ENCODE data around the gene TDRD9. TPM values are rescaled to one million over a fixed set of nuclear protein-coding genes. Genes with fewer than 3 reads are reported as not detected.
"Not testable (repeated sequence)": the region's sequence is repeated elsewhere in the genome, so short reads cannot be mapped to it uniquely, and the experiment has no call there.

The TDRD9 gene
- total RNA-seq, 1 donor = 2.5 TPM

DNA sequence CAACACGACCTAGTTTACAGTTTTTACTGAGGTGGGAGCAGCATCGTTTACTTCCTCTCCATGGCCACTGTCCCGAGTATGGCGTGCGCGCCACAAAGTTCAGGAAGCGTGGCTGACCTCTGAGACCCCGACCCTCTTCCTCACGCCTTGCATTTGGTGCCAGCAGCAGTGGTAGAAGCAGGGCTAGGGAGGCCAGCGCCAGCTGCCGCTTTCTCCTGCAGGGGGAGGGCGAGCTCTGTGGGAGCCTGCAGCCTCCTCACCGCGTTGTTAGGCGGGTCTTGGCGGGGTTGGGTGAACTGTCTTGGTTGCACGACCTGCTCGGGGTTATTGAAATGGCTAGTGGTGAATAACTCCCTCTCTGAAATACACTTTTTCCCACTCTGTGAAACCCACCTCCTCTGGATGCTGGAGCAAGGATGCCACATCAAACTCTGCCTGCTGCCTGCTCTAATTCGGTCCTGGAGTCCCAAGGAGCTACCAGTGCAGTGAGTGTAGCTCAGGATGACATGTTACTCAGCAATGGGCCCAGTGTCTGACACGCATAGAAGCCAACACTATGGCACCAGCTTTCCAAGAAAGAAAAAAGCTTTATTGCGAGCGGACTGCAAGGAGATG is 22.3 kb upstream of the TDRD9 start:
- no peaks in the 10 kb centered on the region for H3K9me3 ChIP-seq (ENCODE audit: low read depth, low read length)
- H3K27me3 ChIP-seq (ENCODE audit: insufficient read depth, low read length) = no peaks in the 10 kb centered on the region
- H3K4me3 ChIP-seq (ENCODE audit: low read length) = no peak overlapping the region
- peaks cover 14% of the 10 kb centered on the region for H3K4me1 ChIP-seq (ENCODE audit: insufficient read depth, low read length)

DNA sequence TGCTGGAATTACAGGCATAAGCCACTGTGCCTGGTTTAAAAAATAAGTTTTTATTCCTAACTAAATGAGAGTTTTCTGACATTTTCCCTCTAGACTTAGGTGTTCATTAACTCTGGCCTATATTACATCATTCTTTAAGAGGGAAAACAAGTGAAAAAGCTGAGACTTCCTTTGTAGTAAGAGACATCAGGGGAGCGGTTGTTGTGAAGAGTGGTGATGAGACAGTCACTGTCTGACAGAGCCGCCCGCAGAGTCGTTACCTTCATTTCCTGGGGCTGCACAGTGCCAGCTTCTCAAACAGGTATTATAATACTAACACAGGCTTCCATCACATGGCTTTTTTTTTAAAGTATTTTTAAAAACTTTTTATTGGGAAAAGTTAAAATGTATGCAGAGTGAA is 19.7 kb upstream of the TDRD9 start:
- H3K4me3 ChIP-seq (ENCODE audit: low read length) = no peak overlapping the region
- no peaks in the 10 kb centered on the region for H3K27me3 ChIP-seq (ENCODE audit: insufficient read depth, low read length)
- no peaks in the 10 kb centered on the region for H3K9me3 ChIP-seq (ENCODE audit: low read depth, low read length)
- H3K4me1 ChIP-seq (ENCODE audit: insufficient read depth, low read length) = peaks cover 14% of the 10 kb centered on the region

DNA sequence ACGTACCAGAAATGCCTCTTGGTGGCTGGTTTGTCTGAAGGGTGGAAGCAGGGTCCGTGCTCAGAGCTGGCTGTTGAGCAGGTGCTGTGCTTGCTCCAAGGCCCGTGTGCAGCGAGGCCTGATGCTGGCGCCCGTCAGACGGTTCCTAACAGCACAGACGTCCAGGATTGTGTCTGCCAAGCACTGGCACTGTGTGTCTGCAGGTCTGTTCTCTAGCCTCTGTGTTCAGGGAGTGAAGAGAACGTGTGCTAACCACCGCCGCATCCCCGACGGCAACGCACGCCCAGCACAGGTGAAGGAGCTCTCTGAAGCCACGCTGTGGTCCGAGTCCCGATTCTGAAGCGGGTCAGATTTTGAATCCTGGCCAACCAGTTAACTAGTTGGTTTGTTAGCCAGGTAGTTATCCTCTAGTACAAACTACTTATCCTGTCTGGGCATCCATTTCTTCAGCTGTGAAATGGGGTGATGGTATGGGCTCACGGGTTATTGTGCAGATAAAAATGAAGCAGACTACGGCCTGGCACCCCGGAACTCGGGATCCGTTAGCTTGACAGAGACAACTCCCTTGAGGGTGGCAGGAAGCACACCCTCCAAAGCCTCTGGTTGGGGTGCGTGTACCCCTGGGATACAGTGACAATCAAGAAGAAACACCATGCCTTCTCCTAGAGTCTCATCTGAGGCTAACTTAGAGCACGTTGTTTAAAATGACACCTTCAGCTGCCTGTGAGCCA is 18.6 kb upstream of the TDRD9 start:
- H3K4me3 ChIP-seq (ENCODE audit: low read length) = no peak overlapping the region
- H3K27me3 ChIP-seq (ENCODE audit: insufficient read depth, low read length) = no peaks in the 10 kb centered on the region
- peaks cover 14% of the 10 kb centered on the region for H3K4me1 ChIP-seq (ENCODE audit: insufficient read depth, low read length)
- no peaks in the 10 kb centered on the region for H3K9me3 ChIP-seq (ENCODE audit: low read depth, low read length)

DNA sequence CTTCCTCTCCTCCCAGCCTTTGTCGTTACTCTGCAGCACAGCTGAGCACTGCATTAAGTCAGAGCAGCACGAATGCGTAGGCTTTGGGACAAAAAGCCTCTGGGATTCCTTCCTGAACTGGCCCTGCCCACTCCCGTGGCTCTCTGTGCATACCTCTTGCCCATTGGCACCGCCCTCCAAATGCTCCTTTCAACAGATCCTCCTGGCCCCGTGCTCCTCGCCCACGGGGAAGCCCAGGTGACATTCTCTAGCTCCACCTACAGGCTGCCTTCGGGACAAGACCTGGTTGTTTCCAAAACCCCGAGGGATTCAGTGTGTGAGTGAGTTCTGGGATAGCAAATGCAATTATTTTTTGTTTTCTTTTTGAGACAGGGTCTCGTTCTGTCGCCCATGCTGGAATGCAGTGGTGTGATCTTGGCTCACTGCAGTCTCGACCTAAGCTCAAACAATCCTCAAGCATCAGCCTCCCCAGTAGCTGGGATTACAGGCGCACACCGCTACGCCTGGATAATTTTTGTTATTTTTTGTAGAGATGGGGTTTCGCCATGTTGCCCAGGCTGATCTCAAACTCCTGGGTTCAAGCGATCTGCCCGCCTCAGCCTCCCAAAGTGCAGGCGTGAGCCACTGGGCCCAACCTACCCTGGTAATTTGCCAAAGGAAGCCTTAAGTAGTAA is 17.9 kb upstream of the TDRD9 start:
- Histone ChIP-seq H3K4me1 (ENCODE audit: insufficient read depth, low read length) (peaks cover 14% of the 10 kb centered on the region), H3K9me3 (ENCODE audit: low read depth, low read length) (no peaks in the 10 kb centered on the region), H3K4me3 (ENCODE audit: low read length) (no peak overlapping the region), H3K27me3 (ENCODE audit: insufficient read depth, low read length) (no peaks in the 10 kb centered on the region)

DNA sequence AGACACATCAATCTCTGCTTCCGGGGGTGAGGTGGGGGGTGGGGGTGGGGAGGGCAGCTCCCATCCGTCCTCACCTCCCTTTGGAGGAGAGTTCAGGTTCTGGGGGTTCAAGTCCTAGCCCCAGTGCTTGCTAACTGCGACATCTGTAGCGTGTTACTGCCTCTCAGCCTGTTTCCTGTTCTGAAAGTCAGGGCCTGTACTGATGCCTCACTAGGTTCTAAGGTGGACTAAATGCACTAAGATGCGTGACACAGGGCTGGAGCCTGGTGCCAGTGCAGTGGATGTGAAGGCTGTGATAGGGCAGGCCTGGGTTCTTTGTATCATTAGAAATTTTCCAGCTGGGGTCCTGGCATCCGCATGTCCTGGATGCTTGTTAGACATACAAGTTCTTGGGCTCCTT is 17.3 kb upstream of the TDRD9 start:
- H3K9me3 ChIP-seq (ENCODE audit: low read depth, low read length) = no peaks in the 10 kb centered on the region
- H3K27me3 ChIP-seq (ENCODE audit: insufficient read depth, low read length) = no peaks in the 10 kb centered on the region
- no peak overlapping the region for H3K4me3 ChIP-seq (ENCODE audit: low read length)
- peaks cover 11% of the 10 kb centered on the region for H3K4me1 ChIP-seq (ENCODE audit: insufficient read depth, low read length)

DNA sequence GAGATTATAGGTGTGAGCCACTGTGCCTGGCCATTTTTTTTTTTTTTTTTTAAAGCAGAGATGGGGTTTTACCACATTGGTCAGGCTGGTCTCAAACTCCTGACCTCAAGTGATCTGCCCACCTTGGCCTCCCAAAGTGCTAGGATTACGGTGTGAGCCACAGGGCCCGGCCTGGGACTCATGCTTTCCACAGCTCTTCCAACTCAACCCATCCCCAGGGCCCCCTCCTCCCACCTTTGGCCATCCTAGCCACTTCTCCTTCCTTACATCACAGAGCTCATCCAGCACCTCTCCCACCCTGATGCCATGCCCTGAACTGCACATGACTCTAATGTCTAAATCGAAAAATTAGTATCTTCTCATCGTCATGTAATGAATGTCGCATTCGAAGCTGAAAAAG is 12.6 kb upstream of the TDRD9 start:
- H3K4me1 ChIP-seq (ENCODE audit: insufficient read depth, low read length) = peaks cover 19% of the 10 kb centered on the region
- H3K9me3 ChIP-seq (ENCODE audit: low read depth, low read length) = no peaks in the 10 kb centered on the region
- no peaks in the 10 kb centered on the region for H3K27me3 ChIP-seq (ENCODE audit: insufficient read depth, low read length)
- no peak overlapping the region for H3K4me3 ChIP-seq (ENCODE audit: low read length)

DNA sequence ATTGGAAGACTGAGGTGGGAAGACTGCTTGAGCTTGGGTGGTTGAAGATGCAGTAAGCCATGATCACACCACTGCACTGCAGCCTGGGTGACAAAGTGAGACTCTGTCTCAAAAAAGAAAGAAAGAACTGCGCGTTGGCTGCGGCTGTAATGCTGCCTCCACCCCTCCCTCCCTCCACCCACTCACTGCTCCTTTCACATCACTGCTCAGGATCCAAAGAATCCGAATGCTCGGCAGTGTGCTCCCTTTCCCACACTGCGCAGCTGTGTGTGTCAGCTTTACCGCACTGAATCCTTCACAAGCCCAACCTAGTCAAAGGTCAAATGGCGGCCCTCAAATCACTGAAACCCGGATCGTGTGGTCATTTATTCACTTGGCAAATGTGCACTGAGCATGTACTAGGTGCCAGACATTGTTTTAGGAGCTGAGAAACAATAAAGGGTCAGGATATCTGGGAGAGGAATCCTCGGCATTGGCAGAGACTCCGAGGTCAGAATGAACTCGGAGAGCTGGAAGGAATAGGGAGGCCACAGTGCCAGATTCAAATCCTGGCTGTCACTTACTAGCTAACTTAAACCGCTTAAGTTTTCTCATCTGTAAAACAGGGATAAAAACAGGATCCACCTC is 11.5 kb upstream of the TDRD9 start:
- Histone ChIP-seq H3K9me3 (ENCODE audit: low read depth, low read length) (no peaks in the 10 kb centered on the region), H3K4me1 (ENCODE audit: insufficient read depth, low read length) (peaks cover 25% of the 10 kb centered on the region), H3K4me3 (ENCODE audit: low read length) (no peak overlapping the region), H3K27me3 (ENCODE audit: insufficient read depth, low read length) (no peaks in the 10 kb centered on the region)

DNA sequence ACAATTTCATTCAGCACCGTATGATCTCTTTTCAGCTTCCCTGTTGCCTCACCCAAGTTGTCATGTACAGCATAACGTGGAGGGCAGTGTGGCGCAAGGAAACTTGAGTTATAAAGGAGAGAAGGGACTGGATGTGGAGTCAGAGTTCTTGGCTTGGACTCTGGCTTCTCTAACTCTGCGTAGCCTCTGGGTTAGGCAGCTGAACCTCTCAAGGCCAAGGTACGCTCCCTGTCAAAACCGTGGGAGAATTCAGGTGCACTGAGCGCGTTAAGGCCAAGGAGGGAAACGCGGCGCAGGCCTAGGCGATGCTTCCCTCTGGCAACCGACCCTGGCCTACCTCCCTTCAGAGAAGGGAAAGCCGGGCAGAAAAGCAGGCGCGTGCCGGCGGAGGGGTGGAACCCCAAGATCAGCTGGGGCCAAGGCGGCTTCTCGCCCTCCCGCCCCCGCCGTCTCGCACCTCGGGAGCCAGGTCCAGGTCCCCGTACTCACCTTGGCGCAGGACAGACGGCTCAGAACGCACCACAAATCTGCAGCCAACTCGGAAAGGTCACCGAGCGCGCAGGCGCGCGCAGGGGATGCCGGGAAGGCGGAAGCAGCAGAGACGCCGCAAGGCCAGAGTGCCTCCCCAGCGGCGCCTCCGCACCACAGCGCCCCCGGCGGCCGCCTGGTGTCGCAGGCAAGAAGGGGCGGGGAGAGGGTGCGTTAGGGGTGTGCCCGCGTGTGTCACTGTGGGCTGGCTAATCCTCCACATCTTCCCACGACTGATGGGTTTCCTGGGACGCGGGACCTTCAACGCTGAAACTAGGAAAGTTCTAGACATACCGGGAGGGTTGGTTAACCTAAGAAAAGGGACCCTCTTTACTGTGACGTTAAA is 7.0 kb upstream of the TDRD9 start:
- Histone ChIP-seq H3K4me1 (ENCODE audit: insufficient read depth, low read length) (peaks cover 33% of the 10 kb centered on the region), H3K27me3 (ENCODE audit: insufficient read depth, low read length) (no peaks in the 10 kb centered on the region), H3K9me3 (ENCODE audit: low read depth, low read length) (no peaks in the 10 kb centered on the region), H3K4me3 (ENCODE audit: low read length) (peak overlapping the region; percentile 65)

DNA sequence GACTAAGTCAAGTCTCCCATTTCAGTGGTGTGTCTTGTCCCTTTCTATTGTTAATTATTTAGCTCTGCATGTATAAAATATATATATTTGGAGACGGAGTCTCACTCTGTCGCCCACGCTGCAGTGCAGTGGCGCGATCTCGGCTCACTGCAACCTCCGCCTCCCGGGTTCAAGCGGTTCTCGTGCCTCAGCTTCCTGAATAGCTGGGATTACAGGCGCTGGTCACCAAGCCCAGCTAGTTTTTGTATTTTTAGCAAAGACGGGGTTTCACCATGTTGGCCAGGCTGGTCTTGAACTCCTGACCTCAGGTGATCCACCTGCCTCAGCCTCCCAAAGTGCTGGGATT is 6.4 kb upstream of the TDRD9 start:
- Histone ChIP-seq H3K4me1 (ENCODE audit: insufficient read depth, low read length) (peaks cover 33% of the 10 kb centered on the region), H3K4me3 (ENCODE audit: low read length) (peak overlapping the region; percentile 65)
- not testable (repeated sequence) for H3K9me3 ChIP-seq (ENCODE audit: low read depth, low read length); H3K27me3 ChIP-seq (ENCODE audit: insufficient read depth, low read length)

DNA sequence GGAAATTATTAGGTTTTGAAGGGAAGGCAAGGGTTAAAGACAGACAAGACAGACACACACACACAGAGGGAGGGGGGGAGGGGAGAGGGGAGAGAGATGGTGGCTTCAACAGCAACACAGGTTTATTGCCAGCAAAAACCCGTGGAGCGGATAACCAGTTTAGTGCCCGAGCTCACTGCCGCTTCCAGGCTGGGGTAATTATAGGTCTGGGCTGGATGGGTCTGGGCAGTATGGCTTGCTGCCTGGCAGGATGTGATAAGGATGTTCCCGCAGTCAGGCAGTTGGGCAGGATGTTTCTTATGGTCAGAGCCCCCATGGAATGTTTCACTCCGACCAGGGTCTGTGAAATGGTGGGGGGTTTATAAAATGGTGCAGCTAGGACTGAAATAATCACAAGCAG is 4.4 kb upstream of the TDRD9 start:
- Histone ChIP-seq H3K4me3 (ENCODE audit: low read length) (no peak overlapping the region), H3K27me3 (ENCODE audit: insufficient read depth, low read length) (no peaks in the 10 kb centered on the region), H3K4me1 (ENCODE audit: insufficient read depth, low read length) (peaks cover 32% of the 10 kb centered on the region), H3K9me3 (ENCODE audit: low read depth, low read length) (no peaks in the 10 kb centered on the region)

DNA sequence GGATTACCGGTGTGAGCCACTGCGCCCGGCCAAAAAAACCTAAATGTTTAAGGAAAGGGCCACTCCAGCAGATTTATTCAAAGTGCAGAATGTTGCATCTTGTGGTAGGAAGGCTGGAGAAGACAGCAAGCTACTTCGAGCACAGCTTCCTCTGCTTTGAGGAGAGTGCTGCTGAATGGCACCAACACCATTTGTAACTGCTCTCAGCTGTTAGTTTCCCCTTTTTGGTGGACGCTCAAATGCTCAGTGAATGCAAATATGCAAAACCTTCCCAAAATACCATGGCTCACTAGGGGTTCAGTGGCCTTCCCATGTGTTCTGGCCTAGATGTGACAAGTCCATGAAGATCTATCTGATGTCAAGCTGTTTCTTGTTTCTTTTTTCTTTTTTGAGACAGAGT is 2.9 kb upstream of the TDRD9 start:
- Histone ChIP-seq H3K27me3 (ENCODE audit: insufficient read depth, low read length) (no peaks in the 10 kb centered on the region), H3K4me3 (ENCODE audit: low read length) (no peak overlapping the region), H3K9me3 (ENCODE audit: low read depth, low read length) (no peaks in the 10 kb centered on the region), H3K4me1 (ENCODE audit: insufficient read depth, low read length) (peaks cover 31% of the 10 kb centered on the region)

DNA sequence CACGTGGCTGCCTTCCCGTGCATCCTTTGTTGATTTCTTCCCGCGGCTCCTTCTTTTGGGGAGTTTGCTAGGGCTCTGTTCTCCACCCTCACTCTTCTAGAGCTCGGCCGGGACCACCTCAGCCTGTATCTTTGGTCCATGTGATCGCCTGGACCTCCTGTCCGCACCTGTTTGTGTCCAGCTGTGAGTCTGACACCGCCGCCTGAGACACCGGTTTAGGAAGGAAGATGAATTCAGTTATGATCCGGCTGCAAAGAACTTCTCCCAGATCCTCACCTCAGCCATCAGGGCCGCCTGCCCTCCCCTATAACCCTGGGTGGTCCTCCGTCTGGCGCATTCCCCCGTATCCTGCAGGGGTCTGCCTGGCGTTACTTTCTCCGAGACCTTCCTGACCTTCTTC is 690 bp upstream of the TDRD9 start:
- Histone ChIP-seq H3K9me3 (ENCODE audit: low read depth, low read length) (no peaks in the 10 kb centered on the region), H3K4me1 (ENCODE audit: insufficient read depth, low read length) (peaks cover 40% of the 10 kb centered on the region), H3K27me3 (ENCODE audit: insufficient read depth, low read length) (no peaks in the 10 kb centered on the region), H3K4me3 (ENCODE audit: low read length) (no peak overlapping the region)

DNA sequence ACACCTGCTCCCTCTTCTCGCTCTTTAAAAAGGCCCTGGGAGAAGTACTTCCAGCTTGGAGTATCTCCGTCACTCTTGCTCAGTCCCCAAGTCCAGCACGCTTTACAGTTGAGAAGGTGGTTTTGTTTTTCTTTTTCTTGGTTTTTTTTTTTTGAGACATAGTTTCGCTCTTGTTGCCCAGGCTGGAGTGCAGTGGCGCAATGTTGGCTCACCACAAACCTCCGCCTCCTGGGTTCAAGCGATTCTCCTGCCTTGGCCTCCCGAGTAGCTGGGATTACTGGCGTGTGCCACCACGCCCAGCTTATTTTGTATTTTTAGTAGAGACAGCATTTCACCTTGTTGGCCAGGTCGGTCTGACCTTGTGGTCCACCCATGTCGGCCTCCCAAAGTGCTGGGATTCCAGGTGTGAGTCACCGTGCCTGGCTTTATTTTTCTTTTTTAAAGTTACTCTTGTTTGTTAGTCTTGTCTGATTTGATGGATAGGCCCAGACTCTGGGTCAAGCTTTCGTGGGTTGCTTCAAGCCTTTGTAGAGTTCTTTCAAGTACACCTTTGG is 1.9 kb downstream of the TDRD9 start:
- Histone ChIP-seq H3K27me3 (ENCODE audit: insufficient read depth, low read length) (no peaks in the 10 kb centered on the region), H3K4me1 (ENCODE audit: insufficient read depth, low read length) (peaks cover 57% of the 10 kb centered on the region), H3K9me3 (ENCODE audit: low read depth, low read length) (no peaks in the 10 kb centered on the region), H3K4me3 (ENCODE audit: low read length) (no peak overlapping the region)

DNA sequence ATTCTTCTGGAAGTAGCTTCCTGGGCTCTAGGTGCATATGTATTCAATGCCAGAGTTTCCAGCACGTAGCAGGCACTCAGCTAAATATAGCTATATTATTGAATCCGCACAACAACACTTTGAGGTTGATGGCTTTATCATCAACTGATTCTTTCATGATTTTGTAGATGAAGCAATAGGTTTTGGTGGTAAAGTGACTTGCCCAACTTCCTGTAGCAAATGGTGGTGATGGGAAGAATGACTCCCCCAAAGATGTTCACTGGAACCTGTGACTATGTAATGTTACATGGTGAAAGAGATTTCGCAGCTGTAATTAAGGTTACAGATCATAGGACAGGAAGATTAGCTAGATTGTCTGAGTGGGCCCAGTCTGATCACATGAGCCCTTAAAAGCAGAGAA is 3.2 kb downstream of the TDRD9 start:
- Histone ChIP-seq H3K4me1 (ENCODE audit: insufficient read depth, low read length) (peaks cover 56% of the 10 kb centered on the region), H3K4me3 (ENCODE audit: low read length) (no peak overlapping the region), H3K27me3 (ENCODE audit: insufficient read depth, low read length) (no peaks in the 10 kb centered on the region), H3K9me3 (ENCODE audit: low read depth, low read length) (no peaks in the 10 kb centered on the region)

All from mononuclear cell (primary cell).